SKM-1 (cell line): Measurements from ENCODE around the gene SAMD4A.

ENCODE experiments used
- DNase-seq: peaks from one replicate; lab custom pipeline; 2025; ENCODE audit not compliant: unreplicated experiment; lab: John Stamatoyannopoulos, UW

The SAMD4A gene

GRCh38 chr14:54754116-54754622, 187.2 kb downstream of the SAMD4A start:
- DNase-seq: no peak

DNA sequence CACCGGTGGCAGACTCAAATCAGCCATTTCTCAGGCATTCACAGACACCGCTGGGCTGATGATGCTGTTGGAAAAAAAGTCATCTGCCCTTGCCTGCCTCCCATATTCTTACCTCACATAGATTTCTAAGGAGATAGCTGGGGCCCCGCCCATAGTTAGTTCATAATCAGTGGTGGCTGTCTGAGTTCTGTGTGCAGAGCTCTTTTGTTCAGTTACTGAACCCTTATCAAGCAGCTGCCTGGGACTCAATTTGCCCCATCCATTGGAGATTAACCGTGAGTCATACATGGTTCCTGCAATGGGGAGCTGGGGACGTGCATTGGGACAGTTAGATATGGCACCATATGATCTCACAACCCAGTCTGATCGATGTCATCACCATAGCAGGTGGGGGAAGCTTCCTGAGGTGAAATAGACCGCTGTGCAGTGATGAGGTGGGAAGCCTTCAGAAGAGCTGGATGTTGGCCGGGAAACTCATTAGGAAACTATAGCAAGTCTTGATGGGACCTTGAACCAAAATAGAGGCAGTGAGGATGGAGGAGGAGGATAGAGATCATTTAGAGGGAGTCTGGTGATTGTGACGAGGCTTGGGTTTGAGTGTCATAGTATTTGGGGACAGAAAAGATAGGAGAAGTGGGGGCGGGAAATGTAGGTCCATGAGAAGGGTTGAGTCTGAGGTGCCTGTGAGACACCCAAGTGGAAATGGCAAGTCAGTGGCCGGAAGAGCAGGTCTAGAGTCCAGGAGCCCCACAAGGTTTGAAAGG, 187.9 kb downstream of the SAMD4A start:
- no peak for DNase-seq

DNA sequence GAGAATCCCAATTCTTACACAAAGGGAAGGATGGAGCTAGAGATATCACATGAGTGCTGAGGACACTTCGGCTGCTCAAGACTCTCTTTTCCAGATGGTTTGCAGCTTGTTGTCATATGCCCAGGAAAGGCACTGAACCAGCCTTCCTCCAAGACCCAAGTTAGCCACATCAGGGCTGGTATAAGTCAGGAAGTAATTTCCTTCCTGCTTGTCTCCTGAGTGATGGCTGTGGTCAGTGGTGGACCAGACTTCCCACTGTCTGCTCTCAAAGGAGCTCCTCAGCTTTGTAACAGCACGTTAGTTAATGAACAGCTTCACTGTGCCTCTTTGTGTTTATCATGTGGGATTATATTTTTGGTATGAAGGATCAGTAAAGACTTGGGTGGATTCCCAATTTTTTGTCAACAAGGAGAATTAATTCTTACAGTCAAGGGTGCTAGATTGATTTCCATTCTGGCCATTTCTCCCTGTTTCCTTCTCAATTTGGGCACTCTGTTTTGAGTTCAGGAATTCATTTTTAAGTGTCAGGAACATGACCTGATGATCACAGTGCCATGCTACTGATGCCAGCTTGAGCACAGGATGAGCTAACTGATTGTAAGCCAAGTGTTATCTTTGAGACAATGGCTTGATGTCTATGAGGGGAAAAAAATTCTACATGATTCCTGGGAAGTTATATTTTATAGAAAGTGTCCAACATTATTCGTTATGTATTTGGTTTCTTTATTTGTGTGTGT, 189.9 kb downstream of the SAMD4A start:
- DNase-seq: no peak

GRCh38 chr14:54758041-54758440, 191.1 kb downstream of the SAMD4A start:
- DNase-seq: no peak

GRCh38 chr14:54759982-54760585, 193.2 kb downstream of the SAMD4A start:
- DNase-seq: no peak

DNA sequence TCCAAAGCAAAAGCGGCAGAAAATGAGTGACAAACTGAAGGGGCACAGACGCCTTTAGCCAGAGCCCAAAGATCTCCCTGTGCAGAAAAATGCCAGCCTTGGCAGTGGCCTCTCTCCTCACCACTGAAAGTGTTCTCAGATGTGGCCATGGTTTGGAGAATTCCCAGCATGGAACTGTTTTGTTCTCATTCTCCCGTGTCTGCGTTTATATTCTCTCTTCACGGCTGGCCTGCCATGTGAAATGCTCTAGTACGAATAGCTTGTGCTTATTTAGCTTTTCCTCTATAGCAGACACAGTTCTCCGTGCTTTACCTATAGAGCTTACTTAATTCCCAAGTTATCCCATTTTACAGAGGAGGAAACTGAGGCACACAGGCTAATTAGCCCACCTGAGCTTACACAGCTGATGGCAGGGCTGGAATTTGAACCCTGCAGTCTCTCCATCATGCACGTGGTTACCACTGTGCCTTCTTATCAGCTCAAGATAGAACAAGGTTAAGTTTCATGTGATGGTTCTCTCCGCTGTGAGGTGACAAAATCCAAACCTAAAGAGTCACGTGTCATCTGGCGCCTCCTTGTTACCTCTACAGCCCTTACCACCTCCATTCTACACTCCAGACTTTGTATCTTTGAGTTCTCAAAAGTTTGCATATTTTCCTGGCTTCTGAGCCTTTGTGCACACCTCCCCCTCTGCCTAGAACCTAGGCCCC, 194.1 kb downstream of the SAMD4A start:
- DNase-seq: no peak

- DNase-seq: no peak
These were observed 194.9 kb downstream of the SAMD4A start for GRCh38 chr14:54761835-54762234.

GRCh38 chr14:54762296-54762695, 195.4 kb downstream of the SAMD4A start:
- no peak for DNase-seq

- DNase-seq: no peak
These were observed 196.8 kb downstream of the SAMD4A start for GRCh38 chr14:54763761-54764160.

GRCh38 chr14:54766276-54767138, 199.6 kb downstream of the SAMD4A start:
- no peak for DNase-seq

GRCh38 chr14:54767139-54767431, 200.2 kb downstream of the SAMD4A start:
- DNase-seq: no peak

DNA sequence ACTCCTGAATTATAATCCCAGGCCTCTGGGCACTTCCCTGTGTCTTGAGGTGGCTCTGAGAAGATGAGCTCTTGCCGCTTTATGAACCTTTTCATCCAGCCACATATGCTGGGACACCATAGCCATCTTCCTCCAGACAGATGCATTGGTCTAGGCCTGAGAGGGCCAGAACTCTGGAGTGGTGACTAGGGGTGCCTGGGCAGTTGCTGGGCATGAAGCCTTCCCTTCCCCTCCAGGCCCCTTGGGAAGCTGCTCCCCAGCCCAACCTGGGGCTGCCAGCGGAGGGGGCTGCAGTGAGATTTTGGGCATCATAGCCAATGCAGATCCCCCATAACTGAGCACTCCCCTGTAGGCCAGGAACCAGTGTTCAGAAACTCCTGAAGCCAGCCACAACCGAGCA, 200.5 kb downstream of the SAMD4A start:
- DNase-seq: no peak

GRCh38 chr14:54768501-54769129, 201.7 kb downstream of the SAMD4A start:
- DNase-seq: no peak

DNA sequence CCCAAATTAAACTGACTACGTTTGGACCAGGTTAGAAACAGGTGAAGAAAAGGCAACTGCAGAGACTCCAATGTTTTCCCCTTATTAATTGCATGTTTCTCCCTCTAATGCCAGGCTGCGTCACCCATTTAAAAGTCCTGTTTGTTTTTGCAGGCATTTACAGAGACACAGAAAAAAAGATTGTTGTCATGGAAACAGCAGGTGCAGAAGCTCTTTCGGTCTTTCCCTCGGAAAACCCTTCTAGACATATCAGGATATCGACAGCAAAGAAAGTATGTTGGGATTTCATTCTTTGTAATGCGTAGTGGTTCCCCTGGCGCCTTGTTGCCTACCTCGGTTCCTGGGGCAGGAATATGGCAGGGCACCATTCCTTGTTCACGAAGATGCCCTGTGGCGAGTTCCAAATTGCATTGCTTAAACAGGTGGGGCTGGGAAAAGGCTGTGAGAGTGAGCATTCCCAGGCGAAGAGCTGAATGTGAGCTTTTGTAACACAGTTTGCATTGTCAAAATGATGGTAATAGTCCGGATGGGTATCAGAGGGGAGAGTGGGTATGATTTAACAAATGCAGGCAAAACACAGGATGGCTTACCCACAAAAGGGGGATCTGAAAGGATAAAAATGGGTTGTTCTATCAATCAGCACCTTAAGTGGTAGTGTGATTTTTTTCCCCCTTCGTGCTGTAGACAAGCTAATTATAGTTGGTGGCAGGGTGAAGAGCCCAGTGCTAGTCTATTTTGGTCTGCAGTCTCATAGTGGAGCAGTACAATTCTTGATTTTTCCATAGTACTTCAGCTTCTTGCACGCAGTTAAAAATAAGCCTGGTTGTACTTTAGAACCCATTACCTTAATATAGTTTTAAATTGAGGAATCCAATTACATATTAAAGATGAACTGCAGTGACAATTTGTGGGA, 203.3 kb downstream of the SAMD4A start:
- no peak for DNase-seq

- DNase-seq: no peak
These were observed 204.6 kb downstream of the SAMD4A start for GRCh38 chr14:54771411-54772027.

DNA sequence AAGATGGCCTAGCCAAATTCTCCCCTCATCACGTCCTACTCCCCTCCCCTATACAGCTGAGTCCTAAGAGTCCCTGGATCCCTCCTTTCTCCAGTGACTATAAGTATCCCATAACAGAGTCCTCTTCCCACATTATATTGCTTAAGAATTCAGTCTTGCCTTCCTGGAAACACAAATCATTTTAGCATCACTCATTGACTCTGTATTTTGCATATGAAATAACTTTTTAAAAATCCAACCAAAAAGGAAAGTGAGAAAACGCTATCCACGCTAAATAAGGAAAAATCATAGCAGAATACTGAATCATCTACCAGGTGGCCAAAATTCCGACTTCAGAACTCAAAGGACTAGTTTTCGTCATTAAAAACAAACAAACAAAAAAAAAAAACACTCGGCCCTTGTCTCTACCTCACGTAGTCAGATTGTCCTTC, 205.5 kb downstream of the SAMD4A start:
- no peak for DNase-seq

GRCh38 chr14:54773171-54774006, 206.5 kb downstream of the SAMD4A start:
- DNase-seq: peak; percentile 3

DNA sequence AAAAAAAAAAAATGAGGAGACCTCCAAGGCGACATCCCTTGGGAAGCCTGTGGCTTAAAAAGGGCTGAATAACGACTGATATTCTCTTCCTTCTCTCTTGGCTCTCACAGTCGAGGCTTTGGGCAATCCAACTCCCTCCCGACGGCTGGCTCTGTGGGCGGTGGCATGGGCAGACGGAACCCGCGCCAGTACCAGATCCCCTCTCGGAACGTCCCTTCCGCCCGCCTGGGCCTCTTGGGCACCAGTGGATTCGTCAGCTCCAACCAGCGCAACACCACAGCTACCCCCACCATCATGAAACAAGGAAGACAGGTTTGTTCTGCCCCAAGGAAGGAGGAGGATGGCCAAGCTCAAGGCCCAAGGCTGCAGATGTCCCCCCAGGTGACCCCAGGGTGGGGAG, 207.9 kb downstream of the SAMD4A start:
- DNase-seq: no peak
